Measurements from ENCODE around the gene RHBDD1.

RHBDD1 gene

DNA sequence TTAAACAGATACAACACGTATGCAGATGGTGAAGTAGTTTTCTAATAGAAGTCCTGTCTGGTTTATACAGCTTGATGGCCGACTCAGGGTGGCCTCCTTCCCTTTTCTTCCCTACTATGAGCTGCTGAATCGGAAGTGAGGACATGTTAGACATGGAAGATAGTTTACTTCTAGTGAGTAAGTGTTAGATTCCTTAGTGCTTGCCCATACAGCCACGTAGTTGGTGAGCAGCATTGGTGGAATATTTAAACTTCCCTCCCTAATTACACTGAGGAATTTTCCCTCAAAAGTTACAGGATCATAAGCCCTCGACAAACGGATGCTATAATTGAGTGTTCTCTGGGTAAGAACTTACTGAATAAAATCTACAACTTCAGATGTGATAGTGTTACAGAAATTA is 52.1 kb downstream of the RHBDD1 start:
- no peak for DNase-seq (ENCODE audit: low spot score)

DNA sequence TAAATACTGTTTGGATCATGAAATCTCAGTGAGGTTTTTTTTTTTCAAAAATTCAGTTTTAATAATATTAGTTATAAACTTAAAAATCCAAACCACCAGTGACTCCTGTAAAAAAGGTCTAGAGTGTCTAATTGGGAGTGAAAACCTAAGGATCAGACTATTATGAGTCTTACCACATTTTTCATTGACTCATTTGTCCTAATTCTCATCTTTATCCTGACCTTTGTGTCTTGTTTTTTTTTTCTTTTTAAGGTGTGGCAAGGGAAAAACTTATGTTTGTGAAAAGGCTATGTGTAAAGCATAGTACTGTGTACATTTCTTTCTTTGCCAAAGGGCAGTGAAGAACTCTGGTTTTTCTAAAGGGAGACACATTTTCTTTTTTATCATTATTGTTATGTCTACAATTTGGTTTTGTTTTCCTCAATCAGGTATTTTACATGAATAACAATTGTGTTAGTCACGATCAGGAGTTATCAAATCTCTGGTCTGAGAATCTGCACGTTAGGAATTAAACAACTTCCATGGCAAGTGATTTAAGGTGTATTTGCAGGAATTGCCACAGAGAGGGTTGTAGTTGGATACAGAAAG is 52.6 kb downstream of the RHBDD1 start:
- no peak for DNase-seq (ENCODE audit: low spot score)

DNA sequence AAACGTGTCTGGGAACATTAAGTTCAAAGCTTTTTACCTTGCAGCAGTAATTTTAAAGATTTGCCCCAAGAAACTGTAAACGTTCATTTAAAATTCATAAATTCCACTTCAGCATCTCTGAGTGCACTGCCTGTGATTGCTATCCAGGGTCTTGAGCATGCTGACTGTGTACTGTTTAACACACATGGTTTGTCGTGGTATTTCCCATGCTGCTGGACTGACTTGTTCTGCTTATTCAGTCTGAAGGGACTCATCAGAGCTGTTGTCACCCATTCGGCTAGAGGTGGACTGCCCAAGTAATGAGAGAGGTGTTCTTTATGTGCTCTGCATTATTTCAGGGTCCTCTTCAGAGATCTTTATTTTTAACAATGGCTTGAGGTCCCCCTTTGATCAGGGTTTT is 53.1 kb downstream of the RHBDD1 start:
- DNase-seq (ENCODE audit: low spot score) = no peak

DNA sequence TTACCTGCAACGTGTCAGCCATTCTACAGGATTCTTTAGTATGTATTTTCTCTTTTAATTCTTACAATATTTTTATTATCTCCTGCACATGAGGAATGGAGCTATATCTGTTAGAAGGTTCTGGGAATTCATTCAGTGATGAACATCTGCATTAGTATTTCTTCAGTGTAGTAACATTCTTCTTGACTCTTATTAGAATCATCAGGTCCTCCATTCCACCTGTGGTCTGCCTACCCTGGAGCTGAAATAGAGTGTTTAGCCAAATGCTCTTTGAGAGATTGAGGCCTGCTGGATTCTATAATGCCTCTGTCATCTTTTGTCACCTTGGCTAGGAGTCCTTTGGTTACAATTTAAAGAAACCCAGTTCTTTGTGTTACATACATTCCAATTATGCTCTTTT is 54.4 kb downstream of the RHBDD1 start:
- no peak for DNase-seq (ENCODE audit: low spot score)

DNA sequence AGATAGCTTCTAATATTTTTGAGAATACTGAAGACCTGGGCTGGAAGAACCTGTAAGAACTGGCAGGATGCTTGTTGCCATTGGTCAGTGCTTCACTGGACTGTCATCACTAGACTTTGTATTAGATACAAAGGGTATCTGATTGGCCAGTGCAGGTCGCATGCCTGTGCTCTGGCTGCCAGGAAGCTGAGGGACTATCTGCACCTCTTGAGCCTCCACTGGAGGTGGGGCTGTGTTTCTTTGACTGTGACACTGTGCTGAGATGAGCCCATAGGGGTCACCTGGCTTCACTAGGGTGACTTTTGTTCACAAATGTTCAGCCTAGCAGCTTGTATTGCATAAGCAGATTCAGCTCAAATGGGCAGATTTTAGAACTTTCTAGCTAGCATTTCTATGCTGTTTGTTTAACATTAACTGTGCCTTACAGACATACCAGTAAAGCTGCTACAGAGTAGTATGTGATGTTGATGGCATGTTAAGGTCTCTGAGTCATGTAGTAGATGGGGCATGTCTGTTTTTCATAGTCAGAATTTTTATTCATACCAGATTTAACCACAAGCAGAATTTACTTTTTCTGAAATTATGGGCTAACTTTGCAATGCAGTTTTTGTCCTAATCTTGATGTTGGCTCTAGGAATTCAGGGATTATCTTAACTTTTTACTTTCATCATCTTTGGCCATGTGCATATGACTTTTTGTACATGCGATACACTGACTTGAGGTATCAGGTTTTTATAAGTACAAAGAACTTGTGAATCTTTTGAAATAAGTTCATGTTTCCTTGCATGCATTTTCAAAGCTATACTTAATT is 56.1 kb downstream of the RHBDD1 start:
- DNase-seq (ENCODE audit: low spot score) = no peak

DNA sequence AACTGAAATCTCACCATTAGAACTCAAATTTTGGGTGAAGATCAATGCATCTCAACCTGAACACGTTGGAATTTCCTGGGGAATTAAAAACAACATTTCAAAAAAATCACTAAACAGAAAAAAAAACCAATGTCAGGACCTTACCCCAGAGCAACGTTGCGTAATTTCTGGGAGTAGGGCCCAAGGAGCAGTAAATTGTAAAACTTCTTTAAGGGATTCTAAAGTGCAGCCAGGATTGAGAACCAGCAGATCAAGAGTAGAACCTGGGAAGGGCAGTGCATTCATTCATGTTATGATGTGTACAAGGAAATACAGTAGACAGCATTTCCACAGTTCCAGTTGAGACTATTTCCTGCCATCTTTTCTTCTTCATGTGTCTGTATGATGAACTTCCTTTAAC is 56.9 kb downstream of the RHBDD1 start:
- DNase-seq (ENCODE audit: low spot score) = no peak

DNA sequence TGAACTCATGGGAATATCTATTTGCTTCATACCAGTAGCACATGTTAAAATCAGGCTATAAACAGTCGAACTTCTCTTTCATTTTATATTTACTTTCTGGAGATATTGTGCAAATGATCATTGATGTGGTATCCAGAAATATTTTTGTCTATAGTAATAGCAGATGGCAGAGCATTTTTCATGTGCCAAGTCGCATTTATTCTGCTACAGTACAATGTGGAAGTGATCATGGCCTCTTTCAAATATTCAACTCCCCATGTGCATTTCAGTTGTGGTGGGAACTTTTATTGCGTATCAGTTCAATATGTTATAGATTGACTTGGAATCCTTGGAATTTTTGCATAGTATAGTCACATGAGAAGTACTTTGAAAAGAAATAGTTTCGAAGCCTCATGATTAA is 57.4 kb downstream of the RHBDD1 start:
- no peak for DNase-seq (ENCODE audit: low spot score)

DNA sequence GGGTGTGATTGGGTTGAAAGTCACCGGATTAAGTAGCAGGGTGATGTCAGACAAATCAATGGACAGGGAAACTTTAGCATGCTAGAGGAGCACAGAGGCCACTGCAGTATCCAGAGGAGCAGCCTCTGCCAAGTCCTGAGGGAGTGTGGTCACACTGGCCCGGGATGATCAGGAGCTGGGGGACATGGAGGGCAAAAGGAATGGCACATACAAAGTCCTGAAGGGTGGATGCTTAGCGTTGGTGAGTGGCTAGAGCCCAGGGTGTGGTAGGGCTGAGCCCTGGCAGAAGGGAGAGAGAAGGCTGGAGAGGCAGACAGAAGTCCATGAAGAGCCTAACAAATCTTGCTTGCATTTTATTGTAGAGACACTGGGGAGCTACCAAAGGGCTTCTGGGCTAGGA is 58.9 kb downstream of the RHBDD1 start:
- DNase-seq (ENCODE audit: low spot score) = no peak

DNA sequence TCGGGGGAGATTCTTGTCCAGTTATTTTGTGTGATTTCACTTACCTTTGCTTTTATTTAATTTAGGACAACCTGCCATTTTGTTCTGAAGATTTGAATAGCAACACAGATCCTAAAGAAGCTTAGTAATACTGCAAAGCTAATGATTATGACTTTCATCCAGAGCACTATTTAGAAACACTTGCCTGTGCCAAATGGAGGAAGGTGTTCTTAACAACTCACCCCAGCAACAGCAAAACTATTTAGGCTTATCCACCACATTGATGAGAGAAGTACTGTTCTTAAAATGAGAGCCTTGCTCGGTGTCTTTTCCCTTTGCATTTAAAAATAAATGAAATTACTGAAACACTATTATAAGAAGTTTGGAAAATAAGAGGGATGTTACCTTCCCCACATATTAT is 59.7 kb downstream of the RHBDD1 start:
- no peak for DNase-seq (ENCODE audit: low spot score)

DNA sequence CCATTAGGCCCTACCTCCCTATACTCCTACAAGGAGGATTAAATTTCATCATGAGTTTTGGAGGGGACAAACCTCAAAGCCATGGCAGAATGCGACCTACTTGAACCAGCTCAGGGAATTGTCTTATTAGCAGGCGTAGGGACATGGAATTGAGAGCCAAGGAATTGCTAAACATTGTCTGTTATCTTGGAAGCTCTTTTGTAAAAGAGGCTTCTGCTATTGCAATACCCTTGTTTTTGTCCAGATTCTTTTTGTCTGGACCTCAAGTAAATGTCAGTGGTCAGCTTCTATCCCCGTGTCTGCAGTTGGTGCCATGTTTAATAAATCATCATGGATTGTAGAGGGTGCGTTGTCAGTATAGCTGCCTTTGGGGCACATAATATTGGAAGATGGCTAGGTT is 62.3 kb downstream of the RHBDD1 start:
- DNase-seq (ENCODE audit: low spot score) = no peak

DNA sequence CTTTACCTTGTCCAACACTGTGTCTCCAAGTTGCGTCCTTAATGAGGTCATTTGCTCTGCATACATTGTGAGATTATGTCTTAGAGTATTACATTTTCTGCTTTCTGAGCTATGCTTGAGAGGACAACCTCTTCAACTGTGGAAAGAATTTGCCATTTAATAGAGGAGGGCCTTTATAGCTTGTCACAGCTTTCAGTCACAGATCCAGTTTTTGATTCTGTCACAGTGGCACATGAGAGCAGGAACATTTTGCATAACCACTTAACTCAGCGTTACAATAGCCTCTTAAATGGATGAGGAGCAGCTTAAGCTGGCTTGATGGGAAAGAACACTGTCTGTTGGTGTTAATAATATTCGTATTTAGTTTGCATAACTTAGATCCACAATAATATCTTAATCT is 63.0 kb downstream of the RHBDD1 start:
- DNase-seq (ENCODE audit: low spot score) = no peak

DNA sequence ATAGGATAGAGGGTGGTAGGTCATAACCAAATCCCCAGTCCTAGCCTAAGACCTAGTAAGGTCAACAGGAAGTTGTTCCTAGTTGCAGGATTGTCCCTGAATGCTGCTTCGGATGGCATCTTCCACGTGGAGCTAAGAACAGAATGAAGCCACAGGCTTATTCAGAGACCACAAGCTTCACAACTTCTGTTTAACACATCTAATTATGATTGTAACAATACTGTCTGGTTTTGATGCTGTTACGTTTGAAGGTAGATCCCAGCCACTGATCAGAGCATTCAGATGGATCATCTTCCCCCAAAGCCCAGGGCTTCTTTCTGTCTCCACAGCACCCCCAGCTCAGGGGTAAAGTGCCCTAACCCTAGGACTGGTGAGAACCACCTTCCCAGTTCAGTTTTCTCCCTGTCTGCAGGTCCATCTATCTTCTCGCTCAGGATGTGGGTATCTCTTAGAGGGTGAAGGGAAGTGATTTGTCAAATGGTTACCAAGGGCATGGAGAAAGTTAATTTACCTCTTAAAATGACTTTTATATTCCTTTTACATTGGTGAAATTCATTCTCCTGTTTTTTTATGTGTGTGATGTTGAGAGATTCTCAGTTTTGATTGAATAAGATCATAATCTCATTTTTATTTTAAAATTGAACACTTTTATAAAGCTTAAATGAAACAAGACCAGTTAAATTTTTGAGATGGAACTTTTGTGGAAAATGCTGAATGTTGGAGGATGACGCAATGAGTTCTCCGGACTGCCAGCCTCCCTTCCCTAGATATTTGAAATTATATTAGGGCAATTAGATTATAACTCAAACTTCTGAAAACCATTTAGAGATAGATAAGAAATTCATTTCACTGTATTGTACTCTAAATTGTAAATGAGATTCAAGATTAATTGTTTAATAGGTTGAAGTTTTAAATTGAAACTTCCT is 66.5 kb downstream of the RHBDD1 start:
- no peak for DNase-seq (ENCODE audit: low spot score)

DNA sequence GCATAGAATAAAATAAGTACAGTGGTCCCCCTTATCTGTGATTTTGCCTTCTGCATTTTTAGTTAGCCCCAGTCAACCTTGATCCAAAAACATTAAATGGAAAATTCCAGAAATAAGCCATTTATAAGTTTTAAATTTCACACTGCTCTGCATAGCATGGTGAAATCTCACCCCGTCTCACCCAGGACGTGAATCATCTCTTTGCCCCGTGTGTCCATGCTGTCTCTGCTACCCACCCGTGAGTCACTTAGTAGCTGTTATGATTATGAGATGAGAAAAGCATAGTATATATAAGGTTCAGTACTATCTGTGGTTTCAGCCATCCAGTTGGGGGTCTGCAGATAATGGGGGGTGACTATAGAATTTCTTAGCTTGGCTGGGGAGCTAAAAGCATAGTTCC is 67.3 kb downstream of the RHBDD1 start:
- DNase-seq (ENCODE audit: low spot score) = no peak

DNA sequence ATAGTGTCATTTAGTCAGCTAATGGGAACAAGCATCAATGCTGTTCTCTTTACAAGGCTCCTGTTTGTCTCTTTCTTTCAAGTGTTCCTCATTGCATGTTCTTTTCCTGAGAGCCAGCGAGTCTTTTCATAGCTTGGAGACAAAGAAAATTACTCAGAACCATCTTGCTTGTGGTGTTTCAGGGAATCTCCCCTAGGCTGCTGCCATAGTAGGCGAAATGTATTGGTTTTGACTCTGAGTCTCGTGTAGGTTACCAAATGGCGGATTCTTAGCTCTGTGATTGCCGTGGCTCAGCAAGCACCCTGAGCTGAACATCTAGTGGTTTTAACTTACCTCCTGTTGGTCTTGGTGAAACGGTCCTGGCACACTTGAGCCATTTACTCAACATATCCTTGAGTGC is 68.7 kb downstream of the RHBDD1 start:
- DNase-seq (ENCODE audit: low spot score) = no peak

DNA sequence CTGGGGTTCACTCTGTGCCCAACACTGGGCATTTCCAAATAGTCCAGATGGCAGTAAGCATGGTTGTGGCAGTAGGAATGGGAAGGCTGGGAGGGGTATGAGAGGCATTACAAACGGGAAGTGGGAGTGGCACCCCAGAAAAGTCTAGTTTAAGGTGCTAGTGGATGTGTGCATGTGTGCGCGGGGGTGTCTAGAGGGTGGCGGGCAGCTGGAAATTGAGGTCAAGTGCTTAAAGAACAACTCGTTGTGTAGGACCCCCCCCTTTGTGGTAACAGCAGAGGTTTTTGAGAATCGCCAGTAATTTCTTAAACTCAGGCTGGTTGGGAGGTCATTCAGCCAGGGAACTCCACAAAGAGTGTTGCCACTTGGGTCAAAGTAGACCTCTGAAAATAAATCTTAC is 69.9 kb downstream of the RHBDD1 start:
- DNase-seq (ENCODE audit: low spot score) = no peak

DNA sequence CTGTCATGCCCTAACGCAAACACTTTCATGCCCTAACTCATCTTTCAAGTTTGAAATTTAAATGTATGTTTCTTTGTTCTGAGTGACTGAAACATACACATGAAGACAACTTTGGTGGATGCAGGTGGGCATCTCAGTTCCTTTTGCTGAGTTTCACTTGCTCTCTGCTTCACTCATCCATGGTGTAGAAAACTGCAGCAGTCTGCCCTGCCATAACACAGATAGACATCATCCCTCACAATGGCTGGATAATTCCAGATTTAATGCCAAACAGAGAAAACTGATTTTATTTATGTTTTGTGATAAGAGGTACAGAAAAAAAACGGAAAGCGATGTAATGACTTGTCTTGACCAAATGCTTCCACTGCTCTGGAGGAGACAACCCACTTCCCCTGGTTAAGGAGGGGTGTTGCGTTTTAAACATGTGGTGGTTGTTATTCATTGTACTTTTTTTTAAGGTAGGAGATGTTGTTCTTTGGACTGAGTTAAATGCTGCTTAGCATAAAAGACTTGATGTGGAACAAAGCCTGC is 70.4 kb downstream of the RHBDD1 start:
- no peak for DNase-seq (ENCODE audit: low spot score)

DNA sequence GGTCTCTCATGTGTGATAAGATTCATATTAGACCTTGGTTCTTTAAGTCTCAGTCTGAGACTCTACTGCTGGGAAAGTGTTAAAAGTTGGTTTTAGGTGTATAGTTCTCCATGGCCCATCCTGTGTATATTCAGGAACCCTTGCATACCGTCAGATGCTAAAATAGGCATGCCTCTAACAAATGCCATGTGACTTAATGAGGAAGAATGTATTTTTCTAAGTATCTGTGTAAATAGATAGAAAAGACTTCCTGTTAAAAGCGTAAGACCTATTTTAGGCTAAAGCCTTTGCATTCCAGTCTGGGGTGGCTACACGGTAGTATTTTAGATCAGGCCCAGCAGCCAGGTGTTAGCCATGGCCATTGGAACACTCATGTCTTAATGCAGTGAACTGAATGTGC is 73.3 kb downstream of the RHBDD1 start:
- DNase-seq (ENCODE audit: low spot score) = no peak

DNA sequence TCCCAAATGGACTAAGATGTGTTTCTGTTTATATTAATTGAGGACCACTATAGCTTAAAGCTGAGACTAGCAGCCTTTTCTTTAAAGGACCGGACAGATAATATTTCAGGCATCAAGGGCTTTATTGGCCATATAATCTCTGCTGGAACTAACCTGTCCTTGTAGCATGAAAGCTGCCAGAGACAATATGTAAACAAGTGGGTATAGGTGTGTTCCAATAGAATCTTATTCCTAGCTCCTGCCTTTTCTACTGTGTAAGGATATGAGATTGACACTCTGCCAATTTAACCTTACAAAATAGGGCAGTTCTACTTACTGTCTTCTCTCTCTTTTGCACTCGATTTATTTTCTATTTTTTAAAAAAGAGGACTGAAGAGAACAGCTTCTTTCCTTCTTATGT is 74.0 kb downstream of the RHBDD1 start:
- no peak for DNase-seq (ENCODE audit: low spot score)

DNA sequence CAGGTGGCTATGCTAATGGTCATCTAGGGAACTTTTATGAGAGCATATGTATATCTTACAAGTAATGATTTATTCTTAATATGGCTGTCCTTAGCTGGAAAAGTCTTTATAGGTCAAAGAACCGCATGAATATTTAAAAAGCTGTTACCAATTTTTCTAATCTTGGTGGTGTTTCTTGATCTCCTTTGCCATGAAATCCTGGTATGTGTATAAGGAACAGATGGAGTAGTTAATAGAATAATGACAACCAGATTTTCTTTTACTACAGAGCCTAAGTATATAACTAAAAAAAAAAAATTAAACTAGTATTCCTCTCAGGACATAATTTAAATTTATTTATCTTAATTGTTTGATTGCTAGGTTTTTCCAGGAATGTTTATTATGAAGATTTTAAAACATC is 74.5 kb downstream of the RHBDD1 start:
- no peak for DNase-seq (ENCODE audit: low spot score)

DNA sequence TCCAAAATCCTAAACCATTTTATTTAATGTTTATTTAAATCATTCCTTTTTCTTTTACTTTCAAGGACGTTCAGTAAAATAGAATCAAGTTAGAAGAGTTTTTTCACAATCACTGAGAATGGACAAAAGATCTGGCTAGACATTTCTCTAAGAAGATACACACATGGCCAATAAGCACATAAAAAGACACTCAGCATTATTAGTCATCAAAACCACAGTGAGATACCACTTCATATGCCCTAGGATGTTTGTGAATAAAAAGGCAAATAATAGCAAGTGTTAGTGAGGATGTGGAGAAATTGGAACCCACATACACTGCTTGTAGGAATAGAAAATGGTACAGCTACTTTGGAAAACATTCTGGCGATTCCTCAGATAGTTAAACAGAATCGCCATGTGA is 76.1 kb downstream of the RHBDD1 start:
- no peak for DNase-seq (ENCODE audit: low spot score)

DNA sequence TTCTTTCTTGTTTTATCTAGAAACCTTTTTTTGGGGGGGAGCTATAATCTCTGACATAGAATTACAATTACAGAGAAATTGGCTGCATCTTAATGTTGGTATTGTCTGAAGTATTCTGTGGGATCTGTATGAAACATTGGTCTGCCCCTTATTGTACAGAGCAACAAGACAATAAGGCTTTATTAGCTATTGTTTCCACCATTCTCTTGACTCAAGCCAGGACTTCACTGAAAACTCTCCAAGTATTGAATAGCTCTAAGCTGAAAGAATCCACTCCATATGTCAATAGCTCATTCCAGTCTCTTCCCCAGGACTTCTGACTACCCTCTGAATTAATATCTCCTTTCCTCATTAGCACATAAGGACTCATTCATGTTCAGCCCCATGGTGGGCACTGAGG is 77.8 kb downstream of the RHBDD1 start:
- no peak for DNase-seq (ENCODE audit: low spot score)

DNA sequence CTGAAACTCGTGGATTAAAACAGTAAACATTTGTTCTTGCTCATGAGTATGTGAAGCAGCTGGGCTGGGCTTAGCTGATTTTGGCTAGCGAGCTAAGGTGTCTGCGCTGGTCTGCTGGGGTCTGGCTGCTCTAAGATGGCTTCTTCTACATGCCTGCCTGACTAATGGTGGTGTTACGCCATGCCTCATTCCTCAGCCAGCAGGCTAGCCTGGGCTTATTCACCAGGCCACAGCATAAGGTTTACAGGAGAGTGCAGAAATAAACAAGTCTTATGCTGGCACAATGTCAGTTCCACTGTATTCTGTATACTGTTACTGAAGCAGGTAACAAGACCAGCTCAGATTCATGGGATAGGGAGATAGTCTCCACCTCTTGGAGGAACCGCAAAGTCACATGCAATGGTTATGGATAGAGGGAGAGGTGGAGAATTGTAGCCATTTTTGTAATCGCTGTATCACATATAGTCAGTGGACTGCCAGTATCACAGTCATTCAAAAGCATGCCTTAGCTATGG is 80.0 kb downstream of the RHBDD1 start:
- DNase-seq (ENCODE audit: low spot score) = no peak

DNA sequence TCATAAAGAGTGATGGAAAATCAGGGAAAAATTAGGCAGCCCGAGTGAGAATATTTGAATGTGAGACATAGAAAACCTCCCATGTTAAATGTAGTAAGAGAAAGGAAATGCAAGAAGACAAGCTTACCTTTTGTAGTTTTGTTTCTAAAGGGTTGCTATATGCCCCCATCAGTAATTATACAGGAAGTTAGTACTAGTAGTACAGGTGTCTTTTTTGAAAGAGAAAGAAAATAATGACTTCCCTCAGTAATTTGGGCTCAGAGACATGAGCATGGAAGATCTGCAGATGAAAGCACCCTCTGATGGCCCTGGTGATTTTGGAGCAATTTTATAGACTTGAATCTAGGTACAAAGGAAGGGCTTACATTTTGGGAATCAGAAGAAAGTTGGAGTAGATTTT is 80.8 kb downstream of the RHBDD1 start:
- no peak for DNase-seq (ENCODE audit: low spot score)
